SU-DHL-6 (cell line): ENCODE data around the gene SLC38A1.

Experiments
- H2AFZ ChIP-seq: fragments of 200-600 bp; sonication (generic); 2 replicates; pipeline ENCODE4 v1.6.1; 2014; ENCODE audit warnings: low read depth, mild to moderate bottlenecking, moderate library complexity, mixed read lengths, antibody characterized with exemption, low read length; ENCODE audit not compliant: severe bottlenecking
- H3F3A ChIP-seq: fragments of 200-600 bp; shearing (Covaris generic); 2 replicates; pipeline ENCODE4 v1.6.0; 2016; ENCODE audit warnings: antibody characterized with exemption, mild to moderate bottlenecking; ENCODE audit not compliant: insufficient read depth
- H3K27ac ChIP-seq: fragments of 200-600 bp; sonication (generic); 2 replicates; pipeline ENCODE4 v1.5.1; 2016; ENCODE audit warnings: low read depth, mild to moderate bottlenecking, low read length, moderate library complexity, mixed read lengths
- H3K27me3 ChIP-seq: fragments of 200-600 bp; sonication (generic), shearing (Covaris generic); 2 replicates; pipeline ENCODE4 v1.6.0; 2014; ENCODE audit warnings: mild to moderate bottlenecking, low read length
- H3K36me3 ChIP-seq: fragments of 200-600 bp; sonication (generic); 2 replicates; pipeline ENCODE4 v1.6.1; 2014; ENCODE audit warnings: mild to moderate bottlenecking, low read length, mixed read lengths
- H3K4me2 ChIP-seq: fragments of 300-600, 200-600 bp; shearing (Covaris generic), sonication (generic); 2 replicates; pipeline ENCODE4 v1.6.0; 2014; ENCODE audit warnings: low read length, low read depth, mild to moderate bottlenecking; ENCODE audit not compliant: poor library complexity, severe bottlenecking
- H3K4me3 ChIP-seq: fragments of 200-600 bp; sonication (generic); 2 replicates; pipeline ENCODE4 v1.5.1; 2014; ENCODE audit warnings: antibody characterized with exemption, low read length, mild to moderate bottlenecking, mixed read lengths; ENCODE audit not compliant: insufficient read depth, poor library complexity, severe bottlenecking
- H3K79me2 ChIP-seq: fragments of 200-600 bp; sonication (generic); 2 replicates; pipeline ENCODE4 v1.6.1; 2014; ENCODE audit warnings: mild to moderate bottlenecking, low read length, moderate library complexity; ENCODE audit not compliant: insufficient read depth
- H3K9ac ChIP-seq: fragments of 200-600 bp; sonication (generic); 2 replicates; pipeline ENCODE4 v1.7.0; 2014; ENCODE audit warnings: mild to moderate bottlenecking, low read length
- H3K9me2 ChIP-seq: fragments of 200-600 bp; sonication (generic); replicated peaks from 2 replicates; pipeline ENCODE4 v1.6.1; 2014; ENCODE audit warnings: low read length; ENCODE audit not compliant: insufficient read depth
- H3K9me3 ChIP-seq: fragments of 200-600 bp; sonication (generic); 2 replicates; pipeline ENCODE4 v1.6.1; 2014; ENCODE audit warnings: low read length, mixed read lengths; ENCODE audit not compliant: insufficient read depth
- H4K20me1 ChIP-seq: fragments of 200-600 bp; sonication (generic); 2 replicates; pipeline ENCODE4 v1.6.1; 2014; ENCODE audit warnings: low read depth, mild to moderate bottlenecking, antibody characterized with exemption, low read length, moderate library complexity, mixed read lengths
- EZH2phosphoT487 ChIP-seq: fragments of 200-600 bp; sonication (generic), shearing (Covaris generic); conservative IDR thresholded peaks from 2 replicates; pipeline ENCODE4 v1.6.1; 2018; ENCODE audit warnings: mild to moderate bottlenecking, antibody characterized with exemption, low read length, moderate library complexity, mixed read lengths
- TF ChIP-seq, protein P1 (sequence below): fragments of 200-600 bp; sonication (generic); IDR thresholded peaks from one replicate; pipeline ENCODE4 v1.5.1; 2017; ENCODE audit warnings: antibody characterized with exemption, mild to moderate bottlenecking, low read length, moderate library complexity; ENCODE audit not compliant: insufficient read depth, poor library complexity, severe bottlenecking

The SLC38A1 gene

DNA sequence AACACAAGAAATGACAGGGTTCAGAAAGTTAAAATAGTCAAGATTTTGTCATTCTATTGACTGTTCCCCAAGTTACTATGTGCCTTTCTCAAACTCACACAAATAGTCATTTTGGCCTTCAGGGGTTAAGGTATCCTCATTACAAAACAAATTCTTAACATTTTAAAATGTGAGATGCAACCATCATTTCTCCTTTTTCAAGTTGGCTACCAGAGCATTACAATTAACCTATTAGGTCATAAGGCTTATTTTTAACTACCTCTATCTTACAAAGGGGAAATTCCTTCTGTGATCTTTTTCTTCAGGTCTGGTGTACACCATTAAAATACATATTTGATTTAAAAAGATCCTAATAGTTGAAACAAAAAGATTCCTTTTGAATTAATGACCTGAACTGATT lies 61.2 kb downstream of the SLC38A1 start:
- no peaks in the 10 kb centered on the region for H3K27me3 ChIP-seq
- H2AFZ ChIP-seq = no peak overlapping the region
- TF ChIP-seq EZH2phosphoT487 = no peak
- TF ChIP-seq, protein P1, sequence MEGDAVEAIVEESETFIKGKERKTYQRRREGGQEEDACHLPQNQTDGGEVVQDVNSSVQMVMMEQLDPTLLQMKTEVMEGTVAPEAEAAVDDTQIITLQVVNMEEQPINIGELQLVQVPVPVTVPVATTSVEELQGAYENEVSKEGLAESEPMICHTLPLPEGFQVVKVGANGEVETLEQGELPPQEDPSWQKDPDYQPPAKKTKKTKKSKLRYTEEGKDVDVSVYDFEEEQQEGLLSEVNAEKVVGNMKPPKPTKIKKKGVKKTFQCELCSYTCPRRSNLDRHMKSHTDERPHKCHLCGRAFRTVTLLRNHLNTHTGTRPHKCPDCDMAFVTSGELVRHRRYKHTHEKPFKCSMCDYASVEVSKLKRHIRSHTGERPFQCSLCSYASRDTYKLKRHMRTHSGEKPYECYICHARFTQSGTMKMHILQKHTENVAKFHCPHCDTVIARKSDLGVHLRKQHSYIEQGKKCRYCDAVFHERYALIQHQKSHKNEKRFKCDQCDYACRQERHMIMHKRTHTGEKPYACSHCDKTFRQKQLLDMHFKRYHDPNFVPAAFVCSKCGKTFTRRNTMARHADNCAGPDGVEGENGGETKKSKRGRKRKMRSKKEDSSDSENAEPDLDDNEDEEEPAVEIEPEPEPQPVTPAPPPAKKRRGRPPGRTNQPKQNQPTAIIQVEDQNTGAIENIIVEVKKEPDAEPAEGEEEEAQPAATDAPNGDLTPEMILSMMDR = no peak
- no peak overlapping the region for H3K4me3 ChIP-seq
- H3F3A ChIP-seq = peaks cover 11% of the 10 kb centered on the region; the same call in 1 of the 2 replicates
- H3K9me3 ChIP-seq = no peaks in the 10 kb centered on the region
- H3K36me3 ChIP-seq = peaks cover 69% of the 10 kb centered on the region
- no peaks in the 10 kb centered on the region for H3K9me2 ChIP-seq
- peaks cover 27% of the 10 kb centered on the region for H3K79me2 ChIP-seq
- H4K20me1 ChIP-seq = no peaks in the 10 kb centered on the region
- peak overlapping the region; percentile 47 for H3K4me2 ChIP-seq
- H3K27ac ChIP-seq = peak overlapping the region; percentile 76
- H3K9ac ChIP-seq = peak overlapping the region; percentile 7; the same call in 1 of the 2 replicates

DNA sequence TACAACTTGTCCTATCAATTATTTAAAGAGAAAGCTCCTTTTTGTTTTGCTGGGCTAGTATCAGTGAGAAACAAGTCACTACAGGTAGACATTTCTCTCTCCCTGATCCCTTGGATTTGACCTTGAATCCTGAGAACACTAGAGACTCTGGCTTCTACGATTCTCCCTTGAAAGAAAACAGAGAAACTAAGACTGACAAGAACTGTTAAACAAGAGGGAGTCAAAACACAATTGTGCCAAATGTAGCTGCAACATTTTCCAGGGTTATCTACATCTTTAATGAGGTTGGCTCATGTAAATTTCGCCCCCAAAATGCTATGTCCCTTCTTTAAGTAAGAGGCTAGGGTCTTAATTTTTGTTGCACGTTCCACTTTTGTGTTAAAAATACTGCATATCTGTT lies 62.4 kb downstream of the SLC38A1 start:
- Histone ChIP-seq H4K20me1 (no peaks in the 10 kb centered on the region), H2AFZ (no peak overlapping the region), H3K9me2 (no peaks in the 10 kb centered on the region), H3K79me2 (peaks cover 18% of the 10 kb centered on the region), H3K4me2 (no peak overlapping the region), H3K27me3 (no peaks in the 10 kb centered on the region), H3K27ac (peak overlapping the region; percentile 76; the same call in 1 of the 2 replicates), H3K36me3 (peaks cover 68% of the 10 kb centered on the region), H3F3A (peaks cover 11% of the 10 kb centered on the region; the same call in 1 of the 2 replicates), H3K4me3 (no peak overlapping the region), H3K9me3 (no peaks in the 10 kb centered on the region), H3K9ac (no peak overlapping the region)
- TF ChIP-seq, protein P1 = no peak
- no peak for TF ChIP-seq EZH2phosphoT487

DNA sequence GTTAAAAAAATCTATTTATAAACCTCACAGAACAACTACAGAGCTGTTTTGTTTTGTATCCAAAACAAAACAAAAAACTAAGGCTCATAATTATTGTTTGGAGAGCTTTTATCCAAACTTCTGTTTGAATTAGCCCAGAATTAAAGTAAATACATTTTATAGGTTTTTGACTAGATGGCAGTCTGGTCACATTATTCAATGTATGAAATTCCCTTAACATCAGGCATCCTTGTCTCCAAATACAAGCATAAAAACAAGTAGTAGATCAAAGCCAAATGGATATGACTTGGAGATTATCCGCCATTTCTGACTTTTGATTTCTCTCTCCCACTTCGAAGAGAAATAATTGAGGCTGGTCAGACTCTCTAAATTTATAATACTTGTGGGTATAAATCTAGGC lies 63.5 kb downstream of the SLC38A1 start:
- H3K27ac ChIP-seq = no peak overlapping the region
- H3F3A ChIP-seq = peaks cover 11% of the 10 kb centered on the region; the same call in 1 of the 2 replicates
- no peaks in the 10 kb centered on the region for H3K27me3 ChIP-seq
- no peak overlapping the region for H2AFZ ChIP-seq
- peaks cover 79% of the 10 kb centered on the region for H3K36me3 ChIP-seq
- H3K79me2 ChIP-seq = peaks cover 18% of the 10 kb centered on the region
- H3K9me3 ChIP-seq = no peaks in the 10 kb centered on the region
- no peak overlapping the region for H3K4me2 ChIP-seq
- H4K20me1 ChIP-seq = no peaks in the 10 kb centered on the region
- H3K9ac ChIP-seq = no peak overlapping the region
- H3K9me2 ChIP-seq = no peaks in the 10 kb centered on the region
- no peak overlapping the region for H3K4me3 ChIP-seq
- TF ChIP-seq, protein P1 = no peak
- no peak for TF ChIP-seq EZH2phosphoT487
